ENCODE results near the gene OGFR.
A peak's percentile ranks its signal among the peaks of the same experiment; 100 is the strongest.

Gene OGFR

DNA sequence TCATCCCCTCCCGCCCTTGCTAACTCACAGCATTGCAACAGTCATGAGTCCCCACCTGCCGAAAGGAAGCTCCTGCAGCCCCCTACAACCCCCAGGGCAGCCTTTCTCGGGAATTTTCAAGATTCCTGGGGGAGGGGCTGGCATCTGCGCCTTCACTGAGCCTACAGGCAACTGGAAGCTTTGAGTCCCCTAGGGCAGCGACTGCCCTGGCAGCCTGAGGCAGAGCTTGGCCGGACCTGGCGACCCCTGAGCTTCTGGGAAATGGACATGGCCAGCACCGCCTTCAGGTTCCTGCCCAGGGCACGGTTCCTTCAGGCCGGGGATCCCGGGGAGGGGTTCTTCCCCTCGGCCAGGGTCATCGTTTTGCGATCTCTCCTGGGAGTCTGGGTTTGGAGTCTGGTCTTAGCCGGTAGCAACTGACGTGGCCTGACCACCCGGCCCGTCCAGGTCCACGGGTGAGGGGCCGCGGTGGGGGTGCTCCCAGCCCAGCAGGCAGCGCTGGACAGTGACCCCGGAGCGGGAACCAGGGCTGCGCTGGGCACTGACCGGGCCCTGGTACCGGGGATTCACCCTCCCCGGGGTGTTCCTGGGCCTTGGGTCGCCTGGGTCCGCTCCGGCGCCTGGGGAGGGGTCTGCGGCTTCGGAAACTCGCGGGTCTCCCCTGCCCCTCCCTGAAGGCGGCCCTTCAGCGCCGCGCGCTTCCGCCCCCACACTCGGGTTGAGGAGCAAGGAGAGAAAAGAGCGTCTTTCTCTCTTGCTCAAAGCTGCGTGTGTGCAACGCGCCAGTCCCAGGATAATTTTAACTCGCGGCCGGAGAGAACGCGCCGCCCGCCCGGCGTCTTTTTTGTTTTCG, 11.6 kb downstream of the OGFR start:
- peak; percentile 94 for DNase-seq

DNA sequence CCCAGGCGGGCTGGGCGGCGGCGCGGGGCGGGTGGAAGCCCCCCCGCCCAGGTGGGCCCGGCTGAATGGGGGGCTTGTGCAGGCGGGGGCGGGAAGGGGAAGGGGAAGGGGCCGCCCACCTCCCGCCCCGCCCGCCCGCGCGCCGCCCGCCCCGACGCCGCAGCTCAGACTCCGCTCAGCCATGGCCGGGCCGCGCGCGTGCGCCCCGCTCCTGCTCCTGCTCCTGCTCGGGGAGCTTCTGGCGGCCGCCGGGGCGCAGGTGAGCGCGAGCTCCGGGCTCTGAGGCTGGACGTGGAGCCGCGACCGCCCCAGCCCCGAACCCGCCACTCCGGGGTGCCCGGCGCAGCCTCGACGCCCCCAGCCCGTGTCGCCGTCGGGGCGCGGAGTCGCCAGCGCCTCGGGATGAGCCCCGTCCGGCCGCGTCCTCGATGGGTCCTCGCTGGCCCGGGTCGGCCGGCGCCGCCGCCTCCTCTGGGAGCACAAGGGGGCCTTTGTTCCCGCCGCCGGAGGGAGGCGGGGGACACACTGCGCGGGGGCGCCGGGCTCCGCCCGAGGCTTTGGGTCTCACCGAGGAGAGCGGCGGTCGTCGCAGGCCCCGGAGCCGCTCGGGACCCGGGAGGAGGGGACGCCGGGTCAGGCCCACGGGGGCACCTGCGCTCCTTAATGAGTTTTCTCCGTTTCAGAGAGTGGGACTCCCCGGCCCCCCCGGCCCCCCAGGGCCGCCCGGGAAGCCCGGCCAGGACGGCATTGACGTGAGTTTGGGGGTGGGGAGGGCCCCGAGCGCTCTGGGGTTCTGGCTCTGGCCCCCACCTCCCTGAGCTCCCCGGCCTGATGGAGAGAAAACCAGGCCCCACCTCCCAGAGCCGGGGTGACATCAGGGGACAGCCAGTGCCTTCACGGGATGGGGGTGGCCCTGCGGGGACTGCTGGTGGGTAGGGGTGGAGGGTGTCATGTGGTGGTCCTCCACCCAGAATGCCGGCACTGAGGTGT, 12.5 kb downstream of the OGFR start, which contains the start of gene COL9A3:
Gene COL9A3 (plus strand): TSS at position 167 of the 990 bp plus-strand sequence. CDS start 15 bp downstream, at position 182.
- peak; percentile 83 for DNase-seq

DNA sequence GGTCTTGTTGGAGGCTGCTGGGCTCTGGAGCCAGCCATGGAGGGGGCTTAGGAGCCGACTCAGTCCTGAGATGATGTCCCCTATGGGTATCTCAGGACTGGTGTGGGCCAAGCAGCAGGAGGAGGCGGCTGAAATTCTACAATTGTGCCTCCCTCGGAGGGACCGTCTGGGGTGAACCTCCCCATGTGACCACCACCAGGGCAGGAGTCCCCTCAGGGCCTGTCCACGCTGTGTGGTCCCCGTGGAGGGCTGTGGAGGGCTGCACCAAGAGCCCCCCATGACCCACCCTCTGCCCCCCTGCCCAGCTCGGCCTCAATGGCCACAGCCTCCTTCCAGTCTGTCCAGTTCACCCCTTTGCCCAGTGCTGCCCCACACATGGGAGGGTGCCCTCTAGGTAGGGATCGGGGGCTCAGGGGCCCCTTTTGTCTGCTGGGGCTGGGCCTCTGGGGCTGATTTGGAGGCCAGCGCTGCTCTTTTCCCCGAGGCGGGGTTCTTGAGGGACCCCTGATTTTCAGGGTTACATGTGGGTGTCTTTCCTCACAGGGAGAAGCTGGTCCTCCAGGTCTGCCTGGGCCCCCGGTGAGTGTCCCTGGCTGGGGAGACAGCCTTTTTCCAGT, 13.4 kb downstream of the OGFR start:
- DNase-seq = no peak

DNA sequence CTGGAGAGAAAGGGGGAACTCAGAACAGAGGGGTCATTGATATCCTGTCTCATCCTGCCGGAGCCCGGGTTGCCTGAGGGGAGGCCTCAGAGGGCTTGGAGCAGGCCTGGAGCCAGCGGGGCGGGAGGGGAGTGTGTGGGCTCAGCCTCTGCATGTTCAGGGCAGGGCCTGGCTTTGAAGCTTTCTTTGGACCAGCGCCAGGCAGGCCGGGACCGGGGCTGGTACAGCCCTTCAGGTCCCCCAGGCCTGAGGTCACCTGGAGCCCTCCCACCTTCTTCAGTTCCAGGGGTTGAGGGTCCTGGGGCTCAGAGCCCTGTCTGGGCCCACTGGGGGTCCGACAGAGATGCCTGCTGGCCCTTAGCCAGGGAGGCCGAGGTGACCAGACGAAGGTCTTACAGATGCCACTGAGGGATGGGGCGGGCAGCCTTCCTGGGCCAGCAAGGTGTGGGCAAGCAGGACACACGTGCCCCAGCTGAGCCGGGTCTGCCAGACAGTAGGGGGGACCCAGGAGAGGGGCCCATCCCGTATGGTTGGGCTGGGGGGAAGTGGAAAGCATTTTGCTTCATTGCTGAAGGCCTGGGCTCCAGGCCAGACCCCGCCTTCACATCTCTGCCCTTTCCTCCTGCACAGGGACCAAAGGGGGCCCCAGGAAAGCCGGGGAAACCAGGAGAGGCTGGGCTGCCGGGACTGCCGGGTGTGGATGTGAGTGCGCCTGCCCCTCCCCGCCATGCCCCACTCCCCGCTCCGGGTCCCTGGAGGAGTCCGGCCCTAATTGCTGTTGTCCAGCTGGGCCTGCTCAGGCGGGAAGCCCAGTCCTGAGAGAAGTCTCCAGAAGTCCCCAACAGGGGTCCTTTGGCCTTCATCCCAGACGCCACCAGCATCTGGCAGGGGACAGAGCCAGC, 14.2 kb downstream of the OGFR start:
- DNase-seq = peak; percentile 84

DNA sequence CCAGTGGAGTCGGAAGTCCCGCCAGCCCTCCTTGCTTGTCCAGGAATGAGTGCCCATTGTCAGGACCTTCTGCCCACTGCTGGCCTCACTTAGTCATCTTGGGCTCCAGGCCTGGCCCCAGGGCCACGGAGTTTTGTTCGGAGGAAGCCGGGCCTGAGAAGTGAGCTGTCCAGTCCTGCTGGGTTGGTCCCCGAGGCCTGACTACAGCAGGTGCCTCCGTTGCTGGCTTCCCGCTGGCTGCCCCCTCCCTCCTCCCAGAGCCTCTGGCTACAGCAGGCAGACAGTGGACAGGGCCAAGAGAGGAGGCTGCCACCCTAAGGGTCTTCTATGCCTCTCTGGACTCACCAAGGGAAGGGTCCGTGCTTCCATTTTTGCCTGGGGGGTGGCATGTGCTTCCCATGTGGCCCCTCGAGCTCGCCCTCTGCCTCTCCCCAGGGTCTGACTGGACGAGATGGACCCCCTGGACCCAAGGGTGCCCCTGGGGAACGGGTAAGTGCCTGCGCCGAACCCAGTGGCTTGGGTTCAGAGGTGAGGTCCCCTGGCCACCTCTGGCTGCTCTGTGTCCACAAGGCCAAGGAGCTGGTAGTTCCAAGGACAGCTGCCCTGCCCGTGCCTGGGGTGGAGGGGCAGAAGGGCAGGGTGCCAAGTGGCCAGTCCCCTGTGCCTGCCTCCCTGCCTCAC, 15.0 kb downstream of the OGFR start:
- DNase-seq = no peak

DNA sequence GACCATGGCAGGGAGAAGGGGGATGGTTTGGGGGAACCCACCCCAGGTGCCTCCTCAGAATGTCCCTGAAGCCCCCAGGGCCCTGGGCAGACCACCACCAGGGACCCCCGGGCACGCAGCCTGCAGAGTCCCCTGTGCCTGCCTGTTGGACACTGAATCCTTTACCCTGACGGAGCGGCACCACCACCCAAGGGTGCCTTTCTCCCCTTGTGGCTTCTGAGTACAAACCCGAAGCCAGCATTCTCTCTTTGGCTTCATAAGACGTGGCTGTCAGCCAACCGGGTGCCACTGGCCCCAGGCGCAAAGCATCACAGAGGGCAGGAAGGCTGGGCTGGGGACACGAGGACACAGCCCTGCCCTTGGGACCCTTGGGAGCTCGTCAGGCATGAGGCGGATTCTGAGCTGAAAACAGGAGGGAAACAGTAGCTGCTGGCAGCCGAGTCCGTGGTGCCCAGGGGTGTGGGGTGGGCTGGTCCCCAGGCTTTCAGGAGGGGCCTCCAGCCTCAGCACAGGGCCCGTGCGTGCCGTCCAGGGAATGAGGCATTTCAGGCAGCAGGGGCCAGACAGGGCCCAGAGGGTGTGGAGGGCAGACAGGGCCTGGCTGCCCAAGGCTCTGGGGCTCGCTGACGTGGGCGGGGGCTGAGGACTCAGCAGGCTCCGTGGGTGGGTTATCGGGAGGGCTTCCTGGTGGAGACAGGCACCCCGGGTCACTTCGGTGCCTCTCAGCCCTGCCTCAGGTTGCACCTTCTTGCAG, 15.8 kb downstream of the OGFR start:
- no peak for DNase-seq

DNA sequence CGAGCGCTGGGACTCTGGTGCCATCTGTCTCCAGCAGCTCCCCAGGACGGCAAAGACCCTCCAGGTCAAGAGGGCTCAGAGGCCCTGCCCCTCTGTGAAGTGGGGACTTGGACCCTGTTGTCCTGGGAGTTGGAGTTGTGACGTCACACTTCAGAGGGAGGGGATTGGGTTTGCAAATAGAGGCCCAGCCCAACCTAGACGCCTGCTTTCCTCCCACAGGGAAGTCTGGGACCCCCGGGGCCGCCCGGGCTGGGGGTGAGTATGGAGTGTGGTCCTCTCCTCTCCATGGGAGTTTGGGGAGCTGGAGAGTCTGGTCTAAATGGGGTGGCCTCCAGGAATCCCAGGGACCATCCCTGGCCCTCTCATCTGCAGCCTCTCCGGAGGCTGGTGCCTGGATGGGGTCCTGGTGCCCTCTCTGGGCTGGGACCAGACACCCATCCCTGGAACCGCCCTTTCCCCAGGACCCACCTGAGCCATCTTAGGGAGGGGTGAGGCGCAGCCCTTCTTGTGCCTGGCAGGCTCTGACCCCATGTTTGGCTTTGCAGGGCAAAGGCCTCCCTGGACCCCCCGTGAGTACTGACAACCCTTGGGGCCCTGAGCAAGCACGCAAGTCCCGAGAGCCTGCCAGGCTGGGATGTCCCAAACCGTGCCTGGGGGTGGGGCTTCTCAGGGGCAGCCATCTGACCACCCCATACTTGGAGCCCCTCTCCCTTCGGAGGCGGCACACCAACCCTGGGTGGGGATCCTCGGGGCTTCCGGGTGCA, 16.5 kb downstream of the OGFR start:
- no peak for DNase-seq

DNA sequence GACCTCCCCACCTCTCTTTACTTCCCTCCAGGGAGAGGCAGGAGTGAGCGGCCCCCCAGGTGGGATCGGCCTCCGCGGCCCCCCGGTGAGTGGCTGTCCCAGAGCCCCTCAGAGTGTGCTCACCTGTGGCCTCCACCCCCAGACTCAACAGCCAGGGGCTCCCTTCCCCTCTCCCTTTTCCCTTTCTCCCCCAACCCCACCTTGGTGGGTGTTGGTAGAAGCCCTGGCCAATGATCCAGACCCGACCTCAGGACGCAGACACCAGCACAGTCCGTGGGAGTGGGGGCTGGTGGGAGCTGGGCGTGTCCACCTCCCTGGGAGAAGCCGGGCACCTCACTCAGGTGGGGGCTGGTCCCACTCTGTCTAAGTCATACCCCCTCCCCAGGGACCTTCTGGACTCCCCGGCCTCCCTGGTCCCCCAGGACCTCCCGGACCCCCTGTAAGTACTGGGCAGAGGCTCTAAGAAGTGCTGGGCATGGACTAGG, 17.1 kb downstream of the OGFR start:
- no peak for DNase-seq

DNA sequence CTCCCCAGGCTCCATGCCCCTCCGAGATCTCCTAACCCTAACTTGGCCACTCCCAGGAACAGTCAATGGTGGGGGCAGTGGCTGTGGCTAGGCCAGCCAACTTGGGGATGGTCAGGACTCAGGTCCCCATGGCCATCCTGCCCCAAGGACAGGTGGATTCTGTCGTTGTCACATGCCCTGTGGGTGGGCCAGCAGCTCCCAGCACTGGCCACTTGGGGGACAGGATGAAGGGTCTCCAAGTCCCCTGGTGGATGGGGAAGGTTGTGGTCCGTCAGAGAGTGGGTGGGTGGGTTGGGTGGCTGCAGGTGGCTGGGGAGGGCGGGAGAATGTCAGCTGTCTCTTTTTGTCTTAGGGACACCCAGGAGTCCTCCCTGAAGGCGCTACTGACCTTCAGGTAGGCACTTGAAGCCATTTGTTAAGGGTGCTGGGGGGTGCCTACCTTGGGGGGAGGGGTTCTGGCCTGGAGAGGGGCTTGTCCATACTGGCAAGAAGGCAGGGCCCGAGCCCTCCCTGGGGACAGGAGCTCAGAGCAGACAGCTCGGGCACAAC, 17.7 kb downstream of the OGFR start:
- no peak for DNase-seq

DNA sequence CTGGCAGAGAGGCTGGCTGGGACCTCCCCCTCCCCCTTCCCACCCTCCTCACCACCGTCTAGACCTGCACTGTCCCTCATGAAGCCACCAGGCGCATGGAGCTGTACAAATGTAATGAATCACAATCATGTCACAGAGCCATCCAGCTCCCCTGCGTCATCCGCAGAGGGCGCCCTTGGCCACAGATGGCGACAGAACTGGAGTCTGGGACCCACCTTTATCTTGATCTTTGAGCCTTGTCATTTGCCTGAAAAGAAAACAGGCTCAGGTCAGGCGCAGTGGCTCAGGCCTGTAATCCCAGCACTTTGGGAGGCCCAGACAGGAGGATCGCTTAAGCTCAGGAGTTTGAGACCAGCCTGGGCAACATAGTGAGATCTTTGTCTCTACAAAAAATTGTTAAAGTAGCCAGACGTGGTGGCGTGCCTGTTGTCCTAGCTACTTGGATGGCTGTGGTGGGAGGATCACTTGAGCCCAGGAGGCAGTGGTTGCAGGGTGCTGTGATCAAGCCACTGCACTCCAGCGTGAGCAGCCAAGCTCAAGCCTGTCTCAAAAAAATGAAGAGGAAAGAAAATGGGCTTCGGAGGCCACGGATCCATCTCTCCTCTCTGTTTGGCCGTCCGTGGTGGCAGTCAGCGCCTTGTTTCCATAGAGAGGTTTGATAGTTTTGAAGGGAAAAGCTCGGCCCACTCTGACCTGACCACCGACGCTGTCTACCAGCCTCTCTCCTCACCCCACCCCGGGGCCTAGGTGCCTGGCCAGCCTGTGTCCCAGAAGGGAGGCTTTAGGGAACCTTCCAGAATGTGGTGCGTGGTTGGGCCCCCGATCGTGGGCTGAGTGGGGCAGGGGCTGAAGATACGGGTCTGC, 18.4 kb downstream of the OGFR start:
- peak; percentile 91 for DNase-seq

DNA sequence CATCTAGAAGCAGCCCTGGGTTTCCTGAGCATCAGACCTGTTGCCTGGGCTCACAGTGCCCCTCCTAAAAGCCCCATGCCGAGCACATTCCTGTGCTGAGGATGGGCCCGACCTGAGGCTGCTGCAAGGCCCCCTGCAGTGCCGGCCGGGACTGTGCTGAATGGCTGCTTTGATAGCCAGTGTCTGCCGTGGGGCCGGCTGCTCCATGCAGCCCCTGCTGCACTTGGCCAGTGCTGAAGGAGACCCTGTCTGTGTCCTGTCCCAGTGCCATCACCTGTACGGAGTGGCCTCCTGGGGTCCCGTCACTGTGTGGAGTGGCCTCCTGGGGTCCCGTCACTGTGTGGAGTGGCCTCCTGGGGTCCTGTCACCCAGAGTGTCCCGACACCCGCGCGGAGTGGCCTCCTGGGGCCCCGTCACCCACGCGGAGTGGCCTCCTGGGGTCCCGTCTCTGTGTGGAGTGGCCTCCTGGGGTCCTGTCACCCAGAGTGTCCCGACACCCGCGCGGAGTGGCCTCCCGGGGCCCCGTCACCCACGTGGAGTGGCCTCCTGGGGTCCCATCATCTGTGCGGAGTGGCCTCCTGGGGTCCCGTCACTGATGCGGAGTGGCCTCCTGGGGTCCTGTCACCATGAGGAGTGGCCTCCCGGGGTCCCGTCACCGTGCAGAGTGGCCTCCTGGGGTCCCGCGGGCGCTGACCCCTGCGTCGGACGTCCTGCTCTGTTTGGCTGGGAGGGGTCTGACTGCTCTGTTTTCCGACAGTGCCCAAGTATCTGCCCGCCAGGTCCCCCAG, 19.2 kb downstream of the OGFR start:
- peak; percentile 81 for DNase-seq

DNA sequence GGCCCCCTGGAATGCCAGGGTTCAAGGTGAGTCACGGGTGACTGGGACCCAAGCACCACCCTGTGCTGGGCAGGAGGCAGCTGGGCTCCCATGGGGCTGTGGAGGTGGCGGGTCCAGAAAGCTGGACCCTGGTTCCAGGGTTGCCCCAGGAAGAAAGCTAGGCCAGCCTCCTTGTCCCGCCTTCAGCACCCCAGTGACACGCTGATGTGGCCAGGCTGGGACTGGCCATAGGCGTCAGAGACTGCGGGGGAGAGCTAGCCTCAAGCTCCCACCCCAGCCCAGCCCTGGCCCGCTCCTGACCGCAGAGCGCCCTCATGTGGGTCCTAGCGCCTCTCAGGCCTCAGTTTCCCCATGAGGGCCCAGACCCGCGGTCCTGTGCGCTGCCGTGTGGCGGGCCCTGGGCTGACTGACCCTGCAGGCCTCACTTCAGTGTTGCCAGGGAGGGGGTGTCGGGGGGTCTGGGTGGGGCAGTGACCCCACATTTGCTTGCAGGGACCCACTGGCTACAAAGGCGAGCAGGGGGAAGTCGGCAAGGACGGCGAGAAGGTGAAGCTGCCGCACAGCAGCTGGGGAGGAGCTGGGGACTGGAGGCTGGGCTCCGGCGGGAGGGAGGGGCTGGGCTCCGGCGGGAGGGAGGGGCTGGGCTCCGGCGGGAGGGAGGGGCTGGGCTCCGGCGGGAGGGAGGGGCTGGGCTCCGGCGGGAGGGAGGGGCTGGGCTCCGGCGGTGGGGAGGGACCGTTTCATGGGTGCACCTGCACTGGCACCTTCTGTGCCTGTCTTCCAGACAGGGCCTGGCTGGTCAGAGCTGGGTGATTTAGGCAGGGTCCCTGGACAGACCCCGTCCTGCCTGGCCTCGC, 20.1 kb downstream of the OGFR start:
- DNase-seq = peak; percentile 84

DNA sequence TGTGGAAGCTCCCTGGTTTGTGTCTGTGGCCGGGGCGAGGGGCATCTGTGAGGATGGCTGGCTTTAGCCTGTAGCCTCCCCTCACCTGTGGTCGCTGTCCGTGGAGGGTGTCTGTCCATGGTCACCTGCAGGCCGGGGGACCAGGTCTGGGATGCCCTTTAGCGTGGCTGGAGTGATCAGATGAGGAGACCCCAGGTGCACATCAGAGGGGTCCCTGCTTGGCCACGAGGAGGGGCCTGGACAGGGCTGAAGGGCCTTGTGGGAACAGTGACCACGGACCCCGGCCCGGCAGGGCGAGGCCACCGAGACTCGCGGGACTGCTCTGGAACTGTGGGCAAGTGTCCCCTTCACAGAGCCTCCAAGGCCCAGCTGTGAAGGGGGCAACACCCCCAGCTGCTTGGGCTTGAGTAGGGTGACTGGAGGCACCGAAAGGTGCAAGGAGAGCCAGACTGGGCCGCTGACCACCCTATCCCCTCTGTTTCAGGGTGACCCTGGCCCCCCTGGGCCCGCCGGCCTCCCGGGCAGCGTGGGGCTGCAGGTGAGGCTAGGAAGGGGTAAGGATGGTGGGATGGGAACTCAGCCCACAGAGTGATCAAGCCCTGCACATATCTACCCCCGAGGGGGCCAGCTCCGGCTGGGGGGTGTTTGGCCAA, 20.8 kb downstream of the OGFR start:
- DNase-seq = no peak

DNA sequence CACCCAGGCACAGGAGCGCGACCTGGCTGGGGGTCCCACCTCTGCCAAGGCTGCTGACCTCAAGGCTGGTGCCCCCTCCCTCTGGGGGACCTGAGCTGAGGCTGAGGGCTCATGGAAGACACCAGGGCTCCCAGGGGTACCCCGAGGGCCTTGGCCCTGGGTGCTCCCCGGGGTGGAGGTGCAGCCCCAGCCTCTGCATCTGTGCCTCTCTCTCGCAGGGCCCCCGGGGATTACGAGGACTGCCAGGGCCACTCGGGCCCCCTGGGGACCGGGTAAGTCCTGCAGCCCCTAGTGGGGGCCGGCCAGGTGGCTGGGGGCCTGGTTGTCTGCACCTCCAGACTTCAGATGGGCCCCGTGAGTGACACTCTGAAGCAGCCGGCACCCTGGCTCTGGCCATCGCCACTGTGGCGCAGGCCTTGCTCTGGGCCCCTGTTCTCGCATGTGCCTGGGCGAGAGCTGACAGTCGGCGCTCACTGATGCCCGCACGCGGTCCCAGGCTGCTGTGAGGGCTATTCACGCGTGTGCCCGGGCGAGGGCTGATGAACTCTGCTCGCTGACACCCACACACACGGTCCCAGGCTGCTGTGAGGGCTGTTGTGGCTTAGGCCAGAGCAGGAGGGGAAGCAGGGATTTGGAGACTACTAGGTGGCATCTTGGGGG, 21.5 kb downstream of the OGFR start:
- DNase-seq = no peak

DNA sequence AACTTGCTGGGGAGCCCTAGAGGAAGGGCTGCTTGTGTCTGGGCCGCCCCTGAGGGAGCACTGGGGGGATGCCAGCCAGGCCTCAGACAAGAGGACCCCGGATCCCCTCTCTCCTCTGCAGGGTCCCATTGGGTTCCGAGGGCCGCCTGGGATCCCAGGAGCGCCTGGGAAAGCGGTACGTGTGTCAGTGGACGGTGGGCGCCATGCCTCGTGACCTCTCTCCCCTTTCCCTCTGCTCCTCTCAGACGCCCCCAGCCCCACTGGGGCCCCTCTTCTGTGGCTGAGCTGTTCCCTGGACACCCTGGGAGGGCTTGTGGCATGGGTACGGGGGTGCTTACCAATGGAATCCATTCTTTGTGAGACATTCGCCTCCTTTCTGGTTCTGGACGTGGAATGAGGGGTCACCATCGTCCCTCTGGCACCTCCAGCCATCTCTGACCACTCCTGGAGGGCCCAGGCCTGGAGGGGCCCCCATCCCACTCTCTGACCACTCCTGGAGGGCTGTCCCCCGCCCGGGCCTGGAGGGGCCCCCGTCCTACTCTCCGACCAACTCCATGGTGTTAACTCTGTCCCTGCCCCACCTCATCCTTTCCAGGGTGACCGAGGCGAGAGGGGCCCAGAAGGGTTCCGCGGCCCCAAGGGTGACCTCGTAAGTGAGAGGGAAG, 22.1 kb downstream of the OGFR start:
- no peak for DNase-seq
